H1 (cell line): ENCODE results near the gene MCM9. TPM values are rescaled to one million over a fixed set of nuclear protein-coding genes. Genes with fewer than 3 reads are reported as not detected.

Experiments used
- CTCF ChIA-PET: fragments of 300-600 bp; sonication (Branson Sonifier 250); formaldehyde crosslinking; loops from one replicate; lab custom pipeline; 2021; ENCODE audit not compliant: partially characterized antibody; lab: Charles Lee
- POLR2A ChIA-PET: fragments of 300-600 bp; sonication (Branson Sonifier 250); formaldehyde crosslinking; loops from one replicate; lab custom pipeline; 2021; ENCODE audit warnings: inconsistent platforms; ENCODE audit not compliant: partially characterized antibody; lab: Charles Lee
- DNase-seq, 2 experiments: peaks; one replicate each; pipeline versions ENCODE4 v3.0.0 to v3.0.0-alpha.2; 2010 to 2022; ENCODE audit warnings: low spot score in 2 of 2, low read depth in 1 of 2, mixed read lengths in 1 of 2
- FAIRE-seq: peaks from 2 replicates; lab custom pipeline; 2011; peaks lifted over from hg19 to GRCh38; lab: Jason Lieb, UNC
- H2AFZ ChIP-seq: 2 replicates; pipeline ENCODE4 v1.8.1; 2012; ENCODE audit warnings: low read length, inconsistent platforms
- H2AK5ac ChIP-seq: 2 replicates; pipeline ENCODE4 v1.6.1; 2013; ENCODE audit warnings: low read depth, low read length
- H2BK120ac ChIP-seq: replicated peaks from 2 replicates; pipeline ENCODE3; 2013; ENCODE audit warnings: low read depth, low read length, inconsistent platforms
- H2BK12ac ChIP-seq: 2 replicates; pipeline ENCODE4 v1.6.1; 2013; ENCODE audit warnings: low read depth, low read length
- H2BK15ac ChIP-seq: 2 replicates; pipeline ENCODE4 v1.6.1; 2013; ENCODE audit warnings: low read length
- H2BK20ac ChIP-seq: 2 replicates; pipeline ENCODE4 v1.6.1; 2013; ENCODE audit warnings: low read length
- H2BK5ac ChIP-seq: 2 replicates; pipeline ENCODE4 v1.6.1; 2013; ENCODE audit warnings: low read depth, low read length
- H3K14ac ChIP-seq: 2 replicates; pipeline ENCODE4 v1.6.1; 2013; ENCODE audit warnings: inconsistent platforms; ENCODE audit not compliant: insufficient read length
- H3K18ac ChIP-seq: 2 replicates; pipeline ENCODE4 v1.6.1; 2013; ENCODE audit warnings: low read length; ENCODE audit errors: extremely low read depth
- H3K23ac ChIP-seq: 2 replicates; pipeline ENCODE4 v1.6.1; 2013; ENCODE audit warnings: inconsistent platforms; ENCODE audit not compliant: insufficient read length
- H3K23me2 ChIP-seq: 2 replicates; pipeline ENCODE4 v1.6.1; 2013; ENCODE audit warnings: low read depth, low read length
- H3K27ac ChIP-seq: 2 replicates; pipeline ENCODE4 v1.6.1; 2011; ENCODE audit warnings: low read depth, low read length, inconsistent platforms
- H3K27me3 ChIP-seq, 4 experiments: replicated peaks in 1 of 4; 1 replicate in 1 of 4; 2 replicates in 3 of 4; pipeline versions ENCODE4 v1.6.1 to v1.8.1; 2011 to 2013; ENCODE audit warnings: low read length in 3 of 4, mild to moderate bottlenecking in 3 of 4, inconsistent platforms in 2 of 4, mixed read lengths in 2 of 4, moderate library complexity in 1 of 4; ENCODE audit not compliant: control insufficient read depth in 3 of 4, insufficient read depth in 3 of 4; ENCODE audit errors: extremely low read depth in 1 of 4
- H3K36me3 ChIP-seq, 4 experiments: 2 replicates each; pipeline versions ENCODE4 v1.6.1 to v1.8.1; 2011 to 2013; ENCODE audit warnings: mild to moderate bottlenecking in 4 of 4, low read length in 3 of 4, moderate library complexity in 2 of 4, control low read depth in 1 of 4, inconsistent platforms in 1 of 4; ENCODE audit not compliant: insufficient read depth in 4 of 4, control insufficient read depth in 2 of 4
- H3K4ac ChIP-seq: replicated peaks from 2 replicates; pipeline ENCODE3; 2013; ENCODE audit warnings: low read length, low read depth, mixed read lengths, inconsistent platforms; ENCODE audit not compliant: insufficient read length
- H3K4me1 ChIP-seq, 4 experiments: replicated peaks in 1 of 4; 1 replicate in 1 of 4; 2 replicates in 3 of 4; pipeline versions ENCODE4 v1.6.1 to v1.8.1; 2011 to 2013; ENCODE audit warnings: low read length in 3 of 4, inconsistent platforms in 2 of 4, mixed read lengths in 1 of 4; ENCODE audit not compliant: insufficient read depth in 4 of 4, control insufficient read depth in 3 of 4
- H3K4me2 ChIP-seq, 2 experiments: 2 replicates each; pipeline versions ENCODE4 v1.6.1 to v1.8.1; 2011 to 2013; ENCODE audit warnings: low read depth in 2 of 2, low read length in 2 of 2, control low read depth in 1 of 2, inconsistent platforms in 1 of 2, mild to moderate bottlenecking in 1 of 2; ENCODE audit not compliant: insufficient read depth in 1 of 2
- H3K4me3 ChIP-seq, 4 experiments: fragments of 200-600, 300-600 bp in 1 of 4; sonication (generic), shearing (Covaris generic), sonication (Bioruptor Twin) in 1 of 4; 2 replicates each; pipeline versions ENCODE4 v1.5.1 to v1.8.1; 2011 to 2016; ENCODE audit warnings: low read length in 4 of 4, low read depth in 3 of 4, control low read depth in 2 of 4, inconsistent platforms in 2 of 4, mild to moderate bottlenecking in 2 of 4, mixed read lengths in 1 of 4, moderate library complexity in 1 of 4; ENCODE audit not compliant: insufficient read depth in 2 of 4; ENCODE audit errors: extremely low read depth in 1 of 4
- H3K56ac ChIP-seq: replicated peaks from 2 replicates; pipeline ENCODE3; 2013; ENCODE audit warnings: low read depth, mild to moderate bottlenecking, mixed read lengths, low read length, inconsistent platforms; ENCODE audit not compliant: insufficient read length
- H3K79me1 ChIP-seq: 2 replicates; pipeline ENCODE4 v1.6.1; 2013; ENCODE audit warnings: low read depth, low read length, control low read depth
- H3K79me2 ChIP-seq, 2 experiments: 2 replicates each; pipeline versions ENCODE4 v1.6.1 to v1.8.1; 2012 to 2013; ENCODE audit warnings: low read length in 2 of 2, mild to moderate bottlenecking in 2 of 2, inconsistent platforms in 1 of 2; ENCODE audit not compliant: insufficient read depth in 2 of 2, control insufficient read depth in 1 of 2
- H3K9ac ChIP-seq, 4 experiments: replicated peaks in 1 of 4; 1 replicate in 1 of 4; 2 replicates in 3 of 4; pipeline versions ENCODE4 v1.6.1 to v1.8.1; 2011 to 2013; ENCODE audit warnings: low read depth in 3 of 4, low read length in 3 of 4, control low read depth in 2 of 4, mild to moderate bottlenecking in 2 of 4, moderate library complexity in 2 of 4, inconsistent platforms in 1 of 4; ENCODE audit errors: extremely low read depth in 1 of 4
- H3K9me3 ChIP-seq, 2 experiments: 2 replicates each; pipeline versions ENCODE4 v1.6.1 to v1.8.1; 2012 to 2013; ENCODE audit warnings: mild to moderate bottlenecking in 2 of 2, moderate library complexity in 2 of 2, control low read depth in 1 of 2, inconsistent platforms in 1 of 2, low read depth in 1 of 2, low read length in 1 of 2, mixed read lengths in 1 of 2; ENCODE audit not compliant: insufficient read depth in 2 of 2
- H4K20me1 ChIP-seq, 2 experiments: replicated peaks in 1 of 2; 2 replicates each; pipeline versions ENCODE3 to v1.8.1; 2011 to 2013; ENCODE audit warnings: inconsistent platforms in 2 of 2, low read length in 2 of 2, mild to moderate bottlenecking in 1 of 2; ENCODE audit not compliant: insufficient read depth in 2 of 2, control insufficient read depth in 1 of 2
- H4K5ac ChIP-seq: 2 replicates; pipeline ENCODE4 v1.6.1; 2013; ENCODE audit warnings: low read length, low read depth, mixed read lengths, inconsistent platforms; ENCODE audit not compliant: insufficient read length
- H4K8ac ChIP-seq: 2 replicates; pipeline ENCODE4 v1.8.0; 2013; ENCODE audit warnings: mild to moderate bottlenecking, moderate library complexity, low read length, inconsistent platforms; ENCODE audit not compliant: insufficient read depth; ENCODE audit errors: extremely low read depth
- H4K91ac ChIP-seq: replicated peaks from 2 replicates; pipeline ENCODE3; 2013; ENCODE audit warnings: low read length, mixed read lengths, inconsistent platforms; ENCODE audit not compliant: insufficient read length
- FOSL1 ChIP-seq: IDR thresholded peaks from 2 replicates; pipeline ENCODE4 v1.6.1; 2011; ENCODE audit warnings: mild to moderate bottlenecking, low read depth, low read length, moderate library complexity; ENCODE audit not compliant: insufficient read depth
- KDM4A ChIP-seq: IDR thresholded peaks from one replicate; pipeline ENCODE4 v1.7.1; 2012; ENCODE audit warnings: low read depth, mild to moderate bottlenecking, moderate library complexity, low read length, inconsistent platforms; ENCODE audit not compliant: severe bottlenecking
- POLR2A ChIP-seq, 2 experiments: IDR thresholded peaks; 1 replicate in 1 of 2; 2 replicates in 1 of 2; pipeline ENCODE4 v1.6.1; 2011; ENCODE audit warnings: low read depth in 2 of 2, low read length in 2 of 2, mild to moderate bottlenecking in 2 of 2; ENCODE audit errors: control extremely low read depth in 1 of 2
- RBBP5 ChIP-seq: IDR thresholded peaks from 2 replicates; pipeline ENCODE4 v1.7.1; 2012; ENCODE audit warnings: low read depth, mild to moderate bottlenecking, inconsistent platforms, low read length, moderate library complexity, borderline replicate concordance
- WGBS, 2 experiments: shearing (Covaris generic) in 1 of 2; methylation state at CpG; one replicate each; pipeline versions ENCODE4 v1.1.6 to v1.1.7; 2013 to 2015; ENCODE audit warnings: low lambda C conversion rate in 2 of 2, mixed read lengths in 2 of 2, inconsistent platforms in 1 of 2, low coverage in 1 of 2, missing lambda C conversion rate in 1 of 2; ENCODE audit not compliant: insufficient replicate concordance in 2 of 2, insufficient coverage in 1 of 2, insufficient read length in 1 of 2; ENCODE audit errors: extremely low coverage in 1 of 2, missing lambda C conversion rate in 1 of 2; 5-methylcytosine and 5-hydroxymethylcytosine counted together
- polyA plus RNA-seq, 7 experiments: library from polyadenylated mRNA; depleted of rRNA in 3 of 7; stranded (reverse) in 5 of 7; unstranded in 2 of 7; fragments of >200 nt in 5 of 7; fragments of 200-250 nt in 2 of 7; gene quantifications; 1 replicate in 5 of 7; 2 replicates in 1 of 7; 4 replicates in 1 of 7; pipeline versions ENCODE4 v1.2.1 to v1.2.3, GENCODE V29; 2011 to 2013; ENCODE audit warnings: missing spikeins in 2 of 7, mixed read lengths in 2 of 7
- total RNA-seq: library from RNA; stranded (reverse); fragmentation: NEBNext Ultra II Directional; extraction: Animal tissue kit (Norgen Biotek cat#: 25700); gene quantifications from 2 replicates; pipeline ENCODE4 v1.2.1, GENCODE V29; 2021

MCM9 gene
- total and polyA plus RNA-seq, 2 of the 8 experiments (the other 6 are each of a cell fraction or from before 2014, with no cell fraction given), result 3.7 to 11.4 TPM

- H3K23ac ChIP-seq, result no peak overlapping the region
- DNase-seq (no peak), FAIRE-seq (no peak)
- no peak overlapping the region for H2BK5ac ChIP-seq
- no peak overlapping the region for H4K91ac ChIP-seq
- no peak overlapping the region for H2BK120ac ChIP-seq
- no peaks in the 10 kb centered on the region for H4K20me1 ChIP-seq
- H3K4me2 ChIP-seq, result no peak overlapping the region
- H2AFZ ChIP-seq, result no peak overlapping the region
- no peak overlapping the region for H4K8ac ChIP-seq
- H2AK5ac ChIP-seq, result no peak overlapping the region
- H2BK15ac ChIP-seq, result no peak overlapping the region
- H3K27ac ChIP-seq, result no peak overlapping the region
- H2BK12ac ChIP-seq, result no peak overlapping the region
- H2BK20ac ChIP-seq, result no peak overlapping the region
- H3K9ac ChIP-seq, result no peak overlapping the region
- no peak overlapping the region for H3K4ac ChIP-seq
- H3K79me2 ChIP-seq, result no peaks in the 10 kb centered on the region
- 92% methylated on average over 3 of the region's 3 CpGs; no CpG with 5 or more reads in 1 of the 2 experiments for WGBS, 2 experiments
- no peaks in the 10 kb centered on the region for H3K79me1 ChIP-seq
- H3K27me3 ChIP-seq, result no peaks in the 10 kb centered on the region
- H3K23me2 ChIP-seq, result no peaks in the 10 kb centered on the region
- H3K9me3 ChIP-seq, result no peaks in the 10 kb centered on the region
- TF ChIP-seq POLR2A (IDR thresholded peaks at IDR 0.05; ENCODE audit: control extremely low read depth in 1 of 2, low read depth in 2 of 2, low read length in 2 of 2) (no peak), FOSL1 (no peak), RBBP5 (no peak), KDM4A (no peak)
- H3K4me1 ChIP-seq, result no peaks in the 10 kb centered on the region
- no peak overlapping the region for H3K18ac ChIP-seq
- no peak overlapping the region for H3K4me3 ChIP-seq
- no peak overlapping the region for H3K14ac ChIP-seq
- ChIA-PET CTCF (interaction anchor here (0.5 to 5.8 kb wide), 5 partner anchors 12 to 245 kb away, joined by 3 to 75 read pairs (median 4); no protein-coding TSS in a partner anchor), POLR2A (no interaction called here)
- no peak overlapping the region for H3K56ac ChIP-seq
- H4K5ac ChIP-seq, result no peak overlapping the region
- no peaks in the 10 kb centered on the region for H3K36me3 ChIP-seq
Measured at GRCh38 chr6:118965371-118965770, 30.4 kb upstream of the MCM9 start.
